IPS-15b (cell line): ENCODE measurements around the gene SIM2.
"Not testable (repeated sequence)": the region's sequence is repeated elsewhere in the genome, so short reads cannot be mapped to it uniquely, and the experiment has no call there.

Experiments used
- H3K27me3 ChIP-seq: one replicate; pipeline ENCODE4 v1.6.1; 2013; ENCODE audit warnings: low read length; ENCODE audit not compliant: control insufficient read depth, insufficient read depth
- H3K36me3 ChIP-seq: one replicate; pipeline ENCODE4 v1.6.1; 2013; ENCODE audit warnings: low read length; ENCODE audit not compliant: control insufficient read depth, insufficient read depth
- H3K4me1 ChIP-seq: one replicate; pipeline ENCODE4 v1.6.1; 2013; ENCODE audit warnings: mild to moderate bottlenecking, low read length; ENCODE audit not compliant: control insufficient read depth, insufficient read depth
- H3K4me3 ChIP-seq: one replicate; pipeline ENCODE4 v1.5.1; 2013; ENCODE audit warnings: low read depth, low read length
- H3K9ac ChIP-seq: one replicate; pipeline ENCODE4 v1.6.1; 2013; ENCODE audit warnings: low read depth, mild to moderate bottlenecking, low read length
- H3K9me3 ChIP-seq: one replicate; pipeline ENCODE4 v1.6.1; 2013; ENCODE audit warnings: mild to moderate bottlenecking, low read length; ENCODE audit not compliant: control insufficient read depth, insufficient read depth

Gene SIM2

GRCh38 chr21:36668713-36669112, 30.2 kb upstream of the SIM2 start:
- H3K4me1 ChIP-seq: no peaks in the 10 kb centered on the region
- H3K27me3 ChIP-seq: peaks cover 4% of the 10 kb centered on the region
- H3K36me3 ChIP-seq: no peaks in the 10 kb centered on the region
- H3K4me3 ChIP-seq: no peak overlapping the region
- H3K9me3 ChIP-seq: no peaks in the 10 kb centered on the region
- no peak overlapping the region for H3K9ac ChIP-seq

DNA sequence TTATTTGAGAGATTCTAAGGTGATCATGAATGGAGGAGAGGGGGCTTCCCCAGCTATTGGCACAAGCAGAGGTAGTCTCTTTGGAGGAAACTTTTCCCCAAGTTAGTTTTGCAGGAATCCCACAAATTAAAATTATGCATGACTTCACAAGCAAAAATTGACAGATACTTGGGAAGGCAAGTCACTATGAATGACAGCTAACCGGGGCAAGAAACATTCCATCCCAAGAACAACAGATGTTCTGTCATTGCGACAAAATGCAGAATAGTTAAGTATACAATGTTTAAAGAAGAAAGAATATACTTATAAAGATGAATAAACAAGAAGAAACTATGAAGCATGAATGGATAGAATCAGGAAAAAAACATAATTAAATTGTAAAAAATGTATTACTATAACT, 27.1 kb upstream of the SIM2 start:
- Histone ChIP-seq H3K27me3 (peaks cover 17% of the 10 kb centered on the region), H3K4me3 (no peak overlapping the region), H3K4me1 (no peaks in the 10 kb centered on the region), H3K9ac (no peak overlapping the region), H3K9me3 (no peaks in the 10 kb centered on the region), H3K36me3 (no peaks in the 10 kb centered on the region)

GRCh38 chr21:36672296-36672695, 26.6 kb upstream of the SIM2 start:
- H3K9ac ChIP-seq, H3K4me3 ChIP-seq, H3K9me3 ChIP-seq, H3K4me1 ChIP-seq, H3K36me3 ChIP-seq: not testable (repeated sequence)
- peaks cover 19% of the 10 kb centered on the region for H3K27me3 ChIP-seq

DNA sequence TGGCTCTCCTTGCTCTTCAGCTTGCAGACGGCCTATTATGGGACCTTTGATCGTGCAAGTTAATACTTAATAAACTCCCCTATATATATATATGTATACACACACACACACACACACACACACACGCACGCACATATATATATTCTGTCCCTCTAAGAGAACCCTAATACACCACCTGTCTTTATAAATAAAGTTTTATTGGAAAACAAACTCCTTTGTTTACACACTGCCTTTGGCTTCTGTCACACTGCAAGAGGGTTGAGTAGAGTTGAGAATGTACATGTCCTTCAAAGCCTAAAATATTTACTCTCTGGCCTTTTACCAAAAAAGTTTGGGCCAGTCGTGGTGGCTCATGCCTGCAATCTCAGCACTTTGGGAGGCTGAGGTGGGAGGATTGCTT, 26.2 kb upstream of the SIM2 start:
- Histone ChIP-seq H3K4me3 (no peak overlapping the region), H3K9me3 (no peaks in the 10 kb centered on the region), H3K36me3 (no peaks in the 10 kb centered on the region), H3K27me3 (peaks cover 23% of the 10 kb centered on the region), H3K9ac (no peak overlapping the region), H3K4me1 (no peaks in the 10 kb centered on the region)

DNA sequence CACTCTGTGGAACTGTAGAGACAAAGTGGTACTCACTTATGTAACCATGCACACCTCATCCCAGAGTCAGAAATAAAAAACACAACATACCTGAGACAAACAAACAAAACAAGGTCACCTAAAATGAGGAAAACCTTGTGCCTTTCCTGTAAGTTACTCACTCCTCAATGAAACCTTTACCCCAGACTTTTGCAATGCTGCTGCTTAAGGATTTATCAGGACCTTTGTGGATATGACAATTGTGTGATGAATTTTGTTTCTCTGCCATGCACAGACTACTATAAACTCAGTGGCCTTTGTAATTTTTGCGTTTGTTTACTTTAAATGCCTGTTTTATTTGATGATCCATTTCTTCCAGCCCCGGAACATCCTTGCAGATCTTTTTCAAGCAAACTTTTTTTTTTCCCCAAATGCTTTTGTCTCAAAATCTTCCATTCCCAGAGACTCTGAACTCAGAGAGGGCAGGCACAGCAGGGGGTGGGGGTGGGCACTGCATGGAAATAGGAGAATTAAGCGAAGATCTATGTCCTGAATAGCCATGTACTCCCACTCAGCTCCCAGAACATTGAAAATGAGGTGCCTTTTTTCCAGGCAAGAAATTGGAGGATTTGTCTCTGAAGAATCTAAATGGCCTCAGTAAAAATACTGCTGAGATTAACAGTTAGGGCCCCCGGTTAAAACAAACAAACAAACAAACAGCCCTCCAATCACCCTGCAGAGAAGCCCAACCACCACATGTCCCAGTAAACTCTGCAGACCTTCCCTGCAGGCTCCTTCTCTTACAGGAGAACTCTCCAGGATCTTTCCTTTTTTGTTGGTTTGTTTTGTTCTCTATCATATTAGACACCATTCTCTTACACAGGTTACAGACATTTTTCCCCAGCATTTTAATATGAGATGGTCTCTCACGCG, 22.6 kb upstream of the SIM2 start:
- Histone ChIP-seq H3K9me3 (no peaks in the 10 kb centered on the region), H3K4me1 (no peaks in the 10 kb centered on the region), H3K9ac (no peak overlapping the region), H3K36me3 (no peaks in the 10 kb centered on the region), H3K4me3 (no peak overlapping the region), H3K27me3 (peaks cover 39% of the 10 kb centered on the region)

DNA sequence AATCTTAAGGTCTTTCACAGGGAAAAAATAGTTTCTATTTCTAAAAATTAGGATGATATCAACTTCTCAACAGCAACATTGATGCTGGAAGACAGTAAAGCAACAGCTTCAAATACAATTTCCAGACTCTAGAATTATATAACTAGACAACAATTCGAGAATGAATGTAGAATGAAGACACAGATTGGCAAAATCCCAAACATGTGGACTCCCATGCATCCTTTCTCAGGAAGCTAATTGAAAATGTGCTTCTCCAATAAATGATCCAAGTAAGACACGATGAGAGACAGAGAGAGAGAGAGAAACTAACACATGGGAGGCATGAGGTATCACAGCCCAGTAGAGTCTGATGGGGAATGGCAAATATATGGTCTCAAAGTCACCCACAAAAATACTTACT, 21.5 kb upstream of the SIM2 start:
- H3K9me3 ChIP-seq: no peaks in the 10 kb centered on the region
- H3K4me3 ChIP-seq: no peak overlapping the region
- H3K27me3 ChIP-seq: peaks cover 39% of the 10 kb centered on the region
- H3K9ac ChIP-seq: no peak overlapping the region
- no peaks in the 10 kb centered on the region for H3K36me3 ChIP-seq
- H3K4me1 ChIP-seq: no peaks in the 10 kb centered on the region

- no peaks in the 10 kb centered on the region for H3K36me3 ChIP-seq
- peaks cover 44% of the 10 kb centered on the region for H3K27me3 ChIP-seq
- H3K4me3 ChIP-seq: no peak overlapping the region
- H3K9me3 ChIP-seq: no peaks in the 10 kb centered on the region
- no peaks in the 10 kb centered on the region for H3K4me1 ChIP-seq
- H3K9ac ChIP-seq: no peak overlapping the region
These were observed 20.4 kb upstream of the SIM2 start for GRCh38 chr21:36678538-36678937.

- H3K36me3 ChIP-seq: no peaks in the 10 kb centered on the region
- H3K4me1 ChIP-seq: no peaks in the 10 kb centered on the region
- no peak overlapping the region for H3K4me3 ChIP-seq
- H3K9me3 ChIP-seq: no peaks in the 10 kb centered on the region
- no peak overlapping the region for H3K9ac ChIP-seq
- H3K27me3 ChIP-seq: peaks cover 49% of the 10 kb centered on the region
These were observed 17.7 kb upstream of the SIM2 start for GRCh38 chr21:36681117-36681631.

DNA sequence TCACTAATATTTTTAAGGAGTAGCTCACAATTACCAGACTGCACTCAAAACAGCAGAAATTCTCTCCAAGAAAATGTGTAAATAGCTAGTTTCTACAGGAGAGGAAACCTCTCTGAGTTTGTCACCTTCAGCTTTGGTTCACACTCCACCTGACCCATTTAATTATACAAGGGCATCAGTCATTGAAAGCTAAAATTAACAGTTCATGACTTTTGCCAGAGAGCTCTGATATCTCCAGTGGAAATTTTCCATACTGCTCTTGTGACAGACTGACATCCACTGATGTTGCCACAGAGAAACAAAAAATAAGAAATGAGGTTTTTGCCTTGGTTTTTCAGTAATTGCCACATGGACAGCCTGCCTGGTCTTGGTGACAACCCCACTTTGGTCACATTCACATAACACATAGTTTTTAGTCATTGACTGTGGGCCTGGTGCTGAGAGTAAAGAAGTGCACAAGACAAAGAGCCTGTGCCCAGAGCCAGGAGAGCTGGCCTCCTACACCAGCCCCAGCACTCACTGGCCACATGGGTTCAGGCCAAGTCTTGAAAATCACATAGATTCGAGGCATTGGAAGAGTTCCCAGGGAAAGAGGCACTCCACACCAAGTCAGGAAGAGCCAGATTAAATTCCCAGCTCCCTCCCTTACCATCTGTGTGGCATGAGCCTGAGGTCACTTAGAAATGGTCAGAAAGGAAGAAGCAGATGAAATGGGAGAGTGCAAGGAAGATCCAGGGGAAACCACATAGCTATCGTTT, 13.8 kb upstream of the SIM2 start:
- Histone ChIP-seq H3K36me3 (no peaks in the 10 kb centered on the region), H3K4me1 (no peaks in the 10 kb centered on the region), H3K27me3 (peaks cover 48% of the 10 kb centered on the region), H3K9me3 (no peaks in the 10 kb centered on the region), H3K9ac (no peak overlapping the region), H3K4me3 (no peak overlapping the region)

GRCh38 chr21:36686955-36687354, 12.0 kb upstream of the SIM2 start:
- Histone ChIP-seq H3K9me3 (no peaks in the 10 kb centered on the region), H3K27me3 (peaks cover 63% of the 10 kb centered on the region)

DNA sequence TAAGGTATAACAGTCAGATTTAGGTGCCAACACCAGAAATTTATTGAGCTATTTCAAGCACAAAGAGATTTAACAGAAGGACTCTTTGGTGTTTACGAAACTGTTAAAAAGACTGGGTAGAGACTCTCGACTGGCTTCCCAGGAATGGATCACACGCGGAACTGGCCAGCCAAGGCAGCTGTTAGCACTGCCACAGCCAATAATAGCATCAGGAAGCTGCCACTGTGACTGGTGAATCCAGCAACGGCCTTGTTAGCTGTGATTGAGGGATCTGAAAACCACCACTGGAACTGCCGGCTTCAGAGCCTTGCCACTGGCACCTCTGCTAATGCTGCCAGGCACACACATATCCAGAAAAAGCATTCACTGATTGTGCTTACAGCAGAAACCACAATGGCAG, 10.6 kb upstream of the SIM2 start:
- H3K27me3 ChIP-seq: peaks cover 72% of the 10 kb centered on the region
- H3K36me3 ChIP-seq: no peaks in the 10 kb centered on the region
- H3K9me3 ChIP-seq: no peaks in the 10 kb centered on the region
- no peak overlapping the region for H3K4me3 ChIP-seq
- H3K4me1 ChIP-seq: no peaks in the 10 kb centered on the region
- H3K9ac ChIP-seq: no peak overlapping the region

More at GRCh38 chr21:36686955-36687354, 12.0 kb upstream of the SIM2 start:
- no peaks in the 10 kb centered on the region for H3K36me3 ChIP-seq
- no peaks in the 10 kb centered on the region for H3K4me1 ChIP-seq
- no peak overlapping the region for H3K4me3 ChIP-seq
- no peak overlapping the region for H3K9ac ChIP-seq

- Histone ChIP-seq H3K9ac (no peak overlapping the region), H3K9me3 (no peaks in the 10 kb centered on the region), H3K27me3 (peaks cover 77% of the 10 kb centered on the region), H3K4me1 (no peaks in the 10 kb centered on the region), H3K4me3 (no peak overlapping the region), H3K36me3 (no peaks in the 10 kb centered on the region)
These were observed 9.6 kb upstream of the SIM2 start for GRCh38 chr21:36689324-36689723.
